ENCODE data around the gene BMP7.

BMP7 gene

DNA sequence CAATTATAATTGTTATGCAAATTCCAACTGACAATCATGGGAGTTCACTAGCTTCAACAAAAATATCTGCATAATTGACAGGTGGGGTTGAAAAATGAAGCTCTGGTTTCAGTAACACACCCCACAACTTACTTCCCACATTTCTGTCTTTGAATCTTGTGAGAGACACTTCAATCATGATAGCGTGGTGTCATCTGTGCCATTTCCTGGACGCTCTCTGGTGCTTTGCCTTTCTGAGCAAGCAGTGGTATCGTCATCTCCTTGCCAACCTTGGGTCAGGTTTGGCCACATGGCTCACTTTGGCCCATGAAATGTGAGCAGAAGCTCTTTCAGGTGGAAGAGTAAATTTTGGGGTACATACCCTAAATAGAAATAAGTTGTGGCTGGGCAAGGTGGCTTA, 10.2 kb downstream of the BMP7 start:
- DNase-seq (ENCODE audit: insufficient read length, low spot score), result no peak
- no peak for FAIRE-seq
- TF ChIP-seq, protein P1, sequence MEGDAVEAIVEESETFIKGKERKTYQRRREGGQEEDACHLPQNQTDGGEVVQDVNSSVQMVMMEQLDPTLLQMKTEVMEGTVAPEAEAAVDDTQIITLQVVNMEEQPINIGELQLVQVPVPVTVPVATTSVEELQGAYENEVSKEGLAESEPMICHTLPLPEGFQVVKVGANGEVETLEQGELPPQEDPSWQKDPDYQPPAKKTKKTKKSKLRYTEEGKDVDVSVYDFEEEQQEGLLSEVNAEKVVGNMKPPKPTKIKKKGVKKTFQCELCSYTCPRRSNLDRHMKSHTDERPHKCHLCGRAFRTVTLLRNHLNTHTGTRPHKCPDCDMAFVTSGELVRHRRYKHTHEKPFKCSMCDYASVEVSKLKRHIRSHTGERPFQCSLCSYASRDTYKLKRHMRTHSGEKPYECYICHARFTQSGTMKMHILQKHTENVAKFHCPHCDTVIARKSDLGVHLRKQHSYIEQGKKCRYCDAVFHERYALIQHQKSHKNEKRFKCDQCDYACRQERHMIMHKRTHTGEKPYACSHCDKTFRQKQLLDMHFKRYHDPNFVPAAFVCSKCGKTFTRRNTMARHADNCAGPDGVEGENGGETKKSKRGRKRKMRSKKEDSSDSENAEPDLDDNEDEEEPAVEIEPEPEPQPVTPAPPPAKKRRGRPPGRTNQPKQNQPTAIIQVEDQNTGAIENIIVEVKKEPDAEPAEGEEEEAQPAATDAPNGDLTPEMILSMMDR (IDR thresholded peaks at IDR 0.05; ENCODE audit: insufficient read depth, missing control alignments), result no peak

GRCh38 chr20:57255183-57255582, 11.3 kb downstream of the BMP7 start:
- DNase-seq (ENCODE audit: insufficient read length, low spot score) (no peak), FAIRE-seq (no peak)
- TF ChIP-seq, protein P1 (IDR thresholded peaks at IDR 0.05; ENCODE audit: insufficient read depth, missing control alignments), result no peak

- DNase-seq (ENCODE audit: insufficient read length, low spot score), result no peak
- TF ChIP-seq, protein P1 (IDR thresholded peaks at IDR 0.05; ENCODE audit: insufficient read depth, missing control alignments), result no peak
- no peak for FAIRE-seq
Measured at GRCh38 chr20:57252559-57253162, 13.8 kb downstream of the BMP7 start.

DNA sequence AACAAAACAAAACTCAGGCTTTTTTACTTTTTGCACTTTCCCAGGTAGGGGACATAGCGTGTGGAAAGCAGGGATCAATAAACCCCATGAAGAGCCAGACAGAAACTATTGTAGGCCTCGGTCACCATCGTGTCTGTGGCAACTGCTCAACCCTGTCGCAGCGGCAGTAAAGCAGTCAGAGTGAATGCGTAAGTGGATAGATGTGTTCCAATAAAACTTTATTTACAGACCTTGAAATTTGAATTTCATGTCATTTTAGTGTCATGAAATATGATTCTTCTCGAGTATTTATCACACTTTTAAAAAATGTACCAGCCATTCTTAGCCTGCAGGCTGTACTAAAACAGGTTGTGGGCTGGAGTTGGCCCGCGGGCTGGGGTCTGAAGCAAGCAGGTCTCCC, 14.5 kb downstream of the BMP7 start:
- DNase-seq (ENCODE audit: insufficient read length, low spot score) (no peak), FAIRE-seq (no peak)
- TF ChIP-seq, protein P1 (IDR thresholded peaks at IDR 0.05; ENCODE audit: insufficient read depth, missing control alignments), result no peak

DNA sequence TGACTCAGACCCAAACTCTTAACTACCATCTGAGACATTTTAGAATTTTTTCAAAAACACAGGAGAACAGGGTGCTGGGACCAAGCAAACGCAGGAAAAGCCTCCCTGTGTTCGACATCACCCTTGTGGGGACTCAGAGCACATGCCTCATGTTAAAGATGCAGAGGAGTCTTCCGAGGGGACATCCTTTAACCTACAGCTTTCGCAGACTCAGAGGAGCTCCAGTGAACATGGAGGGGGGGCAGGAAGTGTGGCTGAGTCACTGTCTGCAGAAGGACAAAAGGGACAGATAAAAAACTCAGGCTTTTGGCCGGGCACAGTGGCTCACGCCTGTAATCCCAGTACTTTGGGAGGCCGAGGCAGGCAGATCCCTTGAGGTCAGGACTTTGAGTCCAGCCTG, 15.1 kb downstream of the BMP7 start:
- FAIRE-seq (no peak), DNase-seq (ENCODE audit: insufficient read length, low spot score) (no peak)
- TF ChIP-seq, protein P1 (IDR thresholded peaks at IDR 0.05; ENCODE audit: insufficient read depth, missing control alignments), result no peak

DNA sequence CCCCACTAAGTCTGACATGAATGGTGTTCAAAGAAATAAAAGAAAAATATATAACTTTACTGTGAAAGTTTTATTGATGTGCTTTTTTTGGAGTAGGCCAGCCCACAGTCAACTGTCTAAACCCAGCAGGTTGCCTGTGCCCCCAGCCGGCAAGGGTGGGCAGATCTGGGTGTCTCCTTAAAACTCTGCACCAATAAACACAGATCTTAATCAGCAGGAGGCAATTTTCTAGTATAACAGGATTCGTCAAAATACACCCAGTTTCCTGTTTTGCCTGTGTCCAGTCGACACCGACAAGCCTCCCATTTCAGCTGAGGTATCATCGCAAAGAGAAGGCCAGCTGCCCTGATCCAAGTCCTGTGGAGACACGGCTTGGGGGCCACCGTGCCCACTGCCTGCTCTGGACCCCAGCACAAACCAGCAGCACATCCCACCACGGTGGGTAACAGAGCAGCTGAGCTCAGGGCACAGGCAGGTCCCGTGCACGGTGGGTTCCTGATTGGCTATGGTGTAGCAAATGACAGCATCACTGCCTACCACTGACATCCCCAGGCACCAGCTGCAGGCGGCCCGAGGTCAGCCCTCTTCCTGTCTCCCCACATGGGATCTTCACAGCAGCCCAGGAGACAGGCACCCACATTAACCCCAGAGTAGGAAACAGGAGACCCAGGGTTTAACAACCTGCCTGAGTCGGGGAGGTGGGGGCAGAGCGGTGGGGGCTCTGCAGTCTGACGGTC, 15.7 kb downstream of the BMP7 start:
- FAIRE-seq (no peak), DNase-seq (ENCODE audit: insufficient read length, low spot score) (no peak)
- TF ChIP-seq, protein P1 (IDR thresholded peaks at IDR 0.05; ENCODE audit: insufficient read depth, missing control alignments), result no peak

DNA sequence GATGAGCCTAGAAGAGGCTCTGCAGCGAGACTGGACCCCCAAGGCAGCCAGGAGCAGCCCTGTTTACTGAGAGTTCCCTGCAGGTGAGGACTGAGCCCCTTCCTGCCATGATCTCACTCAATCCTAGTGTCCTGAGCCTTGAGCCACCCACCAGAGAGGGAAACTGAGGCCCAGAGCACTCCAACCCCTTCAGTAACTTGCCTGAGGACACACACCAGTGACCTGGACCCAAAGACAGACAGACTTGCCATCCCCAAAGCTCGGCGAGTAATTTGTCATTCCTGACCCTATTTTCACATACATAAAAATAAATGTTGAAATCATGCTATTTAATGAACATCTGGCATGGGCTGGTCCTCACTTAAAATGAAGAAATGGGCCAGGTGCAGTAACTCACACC, 16.7 kb downstream of the BMP7 start:
- TF ChIP-seq, protein P1 (IDR thresholded peaks at IDR 0.05; ENCODE audit: insufficient read depth, missing control alignments), result no peak
- DNase-seq (ENCODE audit: insufficient read length, low spot score), result no peak
- no peak for FAIRE-seq

Data from D721Med (cell line).